Endothelial cell of umbilical vein (primary cell): Measurements from ENCODE around the gene FAM193A. TPM values are rescaled to one million over a fixed set of nuclear protein-coding genes. Genes with fewer than 3 reads are reported as not detected.
"Not testable (repeated sequence)": the region's sequence is repeated elsewhere in the genome, so short reads cannot be mapped to it uniquely, and the experiment has no call there.

ENCODE experiments used
- BruUV-seq: library from RNA; stranded (reverse); fragments of 400-500 nt; replicated peaks from 2 replicates; lab custom pipeline; 2021; lab: Mats Ljungman, UMichigan
- CTCF ChIA-PET: fragments of 300-600, 350-600 bp; sonication (Branson Sonifier 250); formaldehyde crosslinking; loops from one replicate; lab custom pipeline; 2021; ENCODE audit warnings: antibody characterized with exemption, inconsistent platforms; lab: Charles Lee
- POLR2A ChIA-PET: fragments of 300-600, 350-600 bp; sonication (Branson Sonifier 250); formaldehyde crosslinking; loops from one replicate; lab custom pipeline; 2021; ENCODE audit warnings: antibody characterized with exemption, inconsistent platforms; lab: Charles Lee
- DNase-seq: peaks from one replicate; pipeline ENCODE4 v3.0.0-alpha.2; 2011; ENCODE audit warnings: low read depth, low spot score
- FAIRE-seq: peaks from 2 replicates; lab custom pipeline; 2011; peaks lifted over from hg19 to GRCh38; lab: Jason Lieb, UNC
- H2AFZ ChIP-seq: 2 replicates; pipeline ENCODE4 v1.6.0; 2012; ENCODE audit warnings: low read depth, low read length, control low read depth, inconsistent platforms
- H3K27ac ChIP-seq: 2 replicates; pipeline ENCODE4 v1.5.1; 2011; ENCODE audit warnings: low read depth, mild to moderate bottlenecking, control low read depth, low read length, moderate library complexity; ENCODE audit not compliant: insufficient read depth
- H3K27me3 ChIP-seq, 2 experiments: 2 replicates each; pipeline versions ENCODE4 v1.6.0 to v1.6.1; 2011; ENCODE audit warnings: low read length in 2 of 2, mixed read lengths in 1 of 2; ENCODE audit not compliant: control insufficient read depth in 2 of 2, insufficient read depth in 2 of 2
- H3K36me3 ChIP-seq, 2 experiments: 2 replicates in 1 of 2; 3 replicates in 1 of 2; pipeline ENCODE4 v1.5.1; 2011; ENCODE audit warnings: low read length in 2 of 2, mild to moderate bottlenecking in 1 of 2, moderate library complexity in 1 of 2; ENCODE audit not compliant: control insufficient read depth in 2 of 2, insufficient read depth in 2 of 2; ENCODE audit errors: extremely low read depth in 1 of 2
- H3K4me1 ChIP-seq: 3 replicates; pipeline ENCODE4 v1.5.1; 2011; ENCODE audit warnings: mild to moderate bottlenecking, low read length; ENCODE audit not compliant: control insufficient read depth, insufficient read depth; ENCODE audit errors: extremely low read depth
- H3K4me2 ChIP-seq: 2 replicates; pipeline ENCODE4 v1.6.1; 2011; ENCODE audit warnings: low read length, control low read depth, mixed read lengths; ENCODE audit not compliant: insufficient read depth
- H3K4me3 ChIP-seq, 3 experiments: fragments of 200-600 bp in 1 of 3; sonication (generic), shearing (Covaris generic) in 1 of 3; replicated peaks in 1 of 3; 2 replicates each; pipeline ENCODE4 v1.5.1; 2011 to 2016; ENCODE audit warnings: control low read depth in 3 of 3, low read length in 3 of 3, mild to moderate bottlenecking in 2 of 3, inconsistent platforms in 1 of 3, low read depth in 1 of 3, moderate library complexity in 1 of 3; ENCODE audit not compliant: insufficient read depth in 1 of 3
- H3K79me2 ChIP-seq: 2 replicates; pipeline ENCODE4 v1.6.0; 2012; ENCODE audit warnings: low read length, inconsistent platforms; ENCODE audit not compliant: control insufficient read depth, insufficient read depth
- H3K9ac ChIP-seq: replicated peaks from 2 replicates; pipeline ENCODE3; 2011; ENCODE audit warnings: low read length, control low read depth; ENCODE audit not compliant: insufficient read depth; ENCODE audit errors: extremely low read depth
- H3K9me1 ChIP-seq: replicated peaks from 3 replicates; pipeline ENCODE4 v1.6.0; 2011; ENCODE audit warnings: mild to moderate bottlenecking, low read length; ENCODE audit not compliant: control insufficient read depth, insufficient read depth; ENCODE audit errors: extremely low read depth
- H3K9me3 ChIP-seq: replicated peaks from 2 replicates; pipeline ENCODE4 v1.5.1; 2012; ENCODE audit warnings: low read length, inconsistent platforms; ENCODE audit not compliant: control insufficient read depth, insufficient read depth
- H4K20me1 ChIP-seq: replicated peaks from 2 replicates; pipeline ENCODE3; 2011; ENCODE audit warnings: mild to moderate bottlenecking, low read length; ENCODE audit not compliant: control insufficient read depth, insufficient read depth; ENCODE audit errors: extremely low read depth
- dilution Hi-C: fragments of 300-500 bp; cut with MboI; formaldehyde crosslinking; loops from one replicate; pipeline ENCODE4 v1.15.0; 2019; ENCODE audit warnings: low sequenced_read_pairs; ENCODE audit not compliant: extremely low pct_ligation_motif_present
- intact Hi-C: fragments of 100-400 bp; cut with micrococcal nuclease; formaldehyde crosslinking; loops from one replicate; pipeline ENCODE4 v1.10.0; 2022
- polyA plus RNA-seq, 4 experiments: library from polyadenylated mRNA; depleted of rRNA in 3 of 4; stranded (reverse) in 3 of 4; unstranded in 1 of 4; fragments of >200 nt; gene quantifications; 2 replicates each; pipeline versions ENCODE4 v1.2.1 to v1.2.3, GENCODE V29; 2011 to 2012; ENCODE audit warnings: missing spikeins in 1 of 4
- total RNA-seq: library from RNA; stranded (reverse); gene quantifications from 2 replicates; pipeline ENCODE4 v1.2.3, GENCODE V29; 2021

Gene FAM193A
- total and polyA plus RNA-seq, 2 donors (not counting 3 experiments of a cell fraction or from before 2014, with no cell fraction given), result 12.3 to 32.1 TPM

- H3K4me1 ChIP-seq, H3K27me3 ChIP-seq, H3K9ac ChIP-seq, H3K79me2 ChIP-seq, CTCF ChIA-PET, H2AFZ ChIP-seq, H3K9me3 ChIP-seq, POLR2A ChIA-PET, FAIRE-seq, H3K4me2 ChIP-seq, intact Hi-C loops, H3K4me3 ChIP-seq, DNase-seq, H4K20me1 ChIP-seq, dilution Hi-C loops, H3K9me1 ChIP-seq, H3K27ac ChIP-seq: not testable (repeated sequence)
- BruUV-seq, result TSS peak; percentile 51
- H3K36me3 ChIP-seq, result peaks cover 21 to 43% of the 10 kb centered on the region in 2 experiments
These were observed 22.3 kb upstream of the FAM193A start for GRCh38 chr4:2514193-2514592.

- dilution Hi-C loops, H3K79me2 ChIP-seq, H3K9ac ChIP-seq, intact Hi-C loops, BruUV-seq, POLR2A ChIA-PET, H3K4me1 ChIP-seq, H3K27ac ChIP-seq, H3K9me1 ChIP-seq, FAIRE-seq, H3K4me2 ChIP-seq, CTCF ChIA-PET, H3K9me3 ChIP-seq, H2AFZ ChIP-seq, H3K27me3 ChIP-seq, H3K4me3 ChIP-seq, H4K20me1 ChIP-seq, DNase-seq: not testable (repeated sequence)
- H3K36me3 ChIP-seq, result peaks cover 19 to 37% of the 10 kb centered on the region in 2 experiments
These were observed 21.5 kb upstream of the FAM193A start for GRCh38 chr4:2514944-2515343.
